Measurements from ENCODE around the gene WTAP.
A peak's percentile ranks its signal among the peaks of the same experiment; 100 is the strongest.

The WTAP gene

DNA sequence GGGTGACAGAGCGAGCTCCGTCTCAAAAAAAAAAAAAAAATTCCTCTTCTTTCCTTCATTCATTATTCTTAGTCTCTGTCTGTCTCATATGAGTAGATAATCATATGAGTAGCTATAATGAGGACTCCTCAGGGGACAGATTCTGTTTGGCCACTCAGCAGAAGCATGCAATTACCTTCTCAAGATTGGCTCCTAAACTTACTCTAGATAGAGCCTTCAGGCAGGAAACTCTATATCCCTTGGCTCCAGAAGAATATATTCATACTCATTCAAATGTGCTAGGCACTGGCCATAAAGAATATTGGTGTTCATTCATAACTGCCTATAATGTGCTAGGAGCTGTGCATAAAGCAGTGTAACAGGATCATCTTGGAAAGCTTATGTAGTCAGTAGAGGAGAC, 32.3 kb downstream of the WTAP start:
- H3K4me3 ChIP-seq, result no peak overlapping the region
- H3K9ac ChIP-seq, result no peak overlapping the region
- peaks cover 24% of the 10 kb centered on the region for H3K4me1 ChIP-seq
- H3K36me3 ChIP-seq, result peaks cover 60% of the 10 kb centered on the region
- H3K27ac ChIP-seq, result no peak overlapping the region
- H3K9me3 ChIP-seq, result no peaks in the 10 kb centered on the region
- no peak for TF ChIP-seq Cebpa-rat (IDR thresholded peaks at IDR 0.05)
- no peaks in the 10 kb centered on the region for H3K27me3 ChIP-seq
- no peak overlapping the region for H3K4me2 ChIP-seq
- peaks cover 21% of the 10 kb centered on the region for H4K20me1 ChIP-seq

DNA sequence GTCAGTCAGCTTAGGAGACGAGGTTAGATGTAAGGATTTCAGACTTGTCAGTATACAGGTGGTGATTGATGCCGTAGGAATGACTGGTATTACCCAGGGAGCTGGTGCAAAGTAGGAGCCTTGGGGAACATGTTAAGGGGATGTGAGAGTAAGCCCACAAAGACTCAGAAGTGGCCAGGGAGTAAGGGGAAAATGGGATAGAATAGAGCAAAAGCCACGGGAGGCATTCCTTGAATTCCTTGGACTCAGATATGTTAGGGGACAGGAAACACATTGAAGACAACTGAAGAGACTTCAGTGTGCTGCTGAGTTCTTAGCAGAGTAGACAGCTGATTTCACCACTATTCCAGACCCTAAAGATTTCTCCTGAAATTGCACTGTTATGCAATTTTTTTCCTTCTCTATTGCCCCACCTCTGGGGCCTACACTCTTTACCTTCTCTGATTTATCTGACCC, 33.3 kb downstream of the WTAP start:
- Histone ChIP-seq H4K20me1 (peaks cover 12% of the 10 kb centered on the region), H3K27ac (peak overlapping the region; percentile 95; the same call in 1 of the 2 replicates), H3K9me3 (no peaks in the 10 kb centered on the region), H3K27me3 (no peaks in the 10 kb centered on the region), H3K4me3 (peak overlapping the region; percentile 91), H3K36me3 (peaks cover 60% of the 10 kb centered on the region), H3K4me2 (peak overlapping the region; percentile 92), H3K9ac (peak overlapping the region; percentile 92; the same call in 1 of the 2 replicates), H3K4me1 (peaks cover 24% of the 10 kb centered on the region)
- no peak for TF ChIP-seq Cebpa-rat (IDR thresholded peaks at IDR 0.05)

DNA sequence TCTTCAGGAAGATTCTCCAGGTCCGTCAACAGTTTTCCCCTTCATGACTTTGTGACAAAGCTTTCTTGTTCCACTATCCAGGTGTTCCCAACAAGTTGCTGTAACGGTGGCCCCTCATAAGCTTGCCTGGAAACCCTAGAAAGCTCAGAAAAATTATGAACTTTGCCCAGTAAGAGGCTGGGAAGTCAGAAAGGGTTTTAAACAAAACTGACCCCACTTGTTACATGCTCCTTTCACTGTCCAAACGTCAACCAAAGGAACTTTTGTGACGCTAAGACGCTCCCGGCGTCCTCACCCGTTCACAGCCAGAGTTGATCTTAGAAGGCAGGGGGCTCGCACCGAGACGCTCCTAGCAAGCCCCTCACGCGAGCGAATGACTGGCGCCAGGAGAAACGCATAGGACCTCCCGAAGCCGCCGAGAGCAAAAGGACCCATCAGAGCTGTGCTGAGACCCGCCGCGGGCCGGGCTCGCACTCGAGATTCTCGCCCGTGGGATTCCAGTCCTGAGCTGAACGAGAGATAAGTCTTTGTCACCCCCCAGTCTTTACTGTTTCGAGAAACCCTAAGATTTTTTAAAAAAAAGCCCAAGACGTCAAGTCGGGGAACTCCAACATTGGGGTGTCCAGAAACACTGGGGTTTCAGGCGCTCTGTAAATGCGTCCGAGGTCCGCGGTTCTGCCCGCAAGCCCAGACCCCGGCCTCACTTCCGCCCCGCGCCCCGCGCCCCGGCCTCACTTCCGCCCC, 34.0 kb downstream of the WTAP start:
- Histone ChIP-seq H4K20me1 (peaks cover 5% of the 10 kb centered on the region; the same call in 1 of the 2 replicates), H3K9ac (peak overlapping the region; percentile 92), H3K4me1 (peaks cover 24% of the 10 kb centered on the region), H3K9me3 (no peaks in the 10 kb centered on the region), H3K4me3 (peak overlapping the region; percentile 91), H3K36me3 (peaks cover 53% of the 10 kb centered on the region), H3K27me3 (no peaks in the 10 kb centered on the region), H3K27ac (peak overlapping the region; percentile 95), H3K4me2 (peak overlapping the region; percentile 92)
- TF ChIP-seq Cebpa-rat (IDR thresholded peaks at IDR 0.05), result no peak

DNA sequence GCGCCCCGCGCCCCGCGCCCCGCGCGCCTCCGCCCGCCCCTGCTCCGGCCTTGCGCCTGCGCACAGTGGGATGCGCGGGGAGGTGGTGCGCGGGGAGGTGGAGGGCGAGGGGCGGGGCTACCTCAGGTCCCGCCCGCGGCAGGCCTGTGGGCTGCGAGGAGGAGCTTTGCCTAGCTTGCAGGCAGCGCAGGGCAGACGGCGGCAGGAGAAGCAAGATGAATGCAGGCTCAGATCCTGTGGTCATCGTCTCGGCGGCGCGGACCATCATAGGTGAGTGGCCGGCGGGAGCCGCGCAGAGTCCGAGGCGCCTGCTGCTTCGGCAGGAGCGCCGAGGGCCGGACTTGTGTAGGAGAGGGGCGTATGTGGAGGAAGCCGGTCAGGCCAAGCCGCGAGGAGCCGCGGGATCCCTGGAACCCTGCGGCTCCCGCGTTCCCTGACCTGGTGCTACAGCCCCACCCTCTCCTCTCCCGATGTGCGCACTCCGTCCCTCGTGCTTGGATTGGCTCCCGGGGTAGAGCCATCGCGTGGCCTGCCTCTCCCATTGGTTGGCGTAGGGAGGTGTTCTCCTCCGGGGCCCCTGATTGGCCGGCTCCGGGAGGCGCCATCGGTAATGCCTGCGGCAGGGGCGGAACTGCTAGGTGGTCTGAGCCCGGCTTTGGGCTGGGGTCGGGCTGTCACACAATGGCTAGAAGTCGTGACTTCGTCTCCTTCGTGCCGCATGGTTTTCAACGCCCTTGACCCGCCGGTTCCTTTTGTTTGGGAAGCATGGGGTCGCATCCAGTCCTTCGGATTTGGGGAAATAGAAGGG, 34.8 kb downstream of the WTAP start, which contains the start of gene ACAT2:
ACAT2 (plus strand) TSS at position 173 of the 808 bp plus-strand sequence; CDS start at position 216, 43 bp downstream.
- Histone ChIP-seq H3K4me2 (peak within 1 kb of the TSS; percentile 92), H3K27ac (peak within 1 kb of the TSS; percentile 95), H3K36me3 (peaks cover 53% of the 10 kb centered on the region), H3K4me3 (peak within 1 kb of the TSS; percentile 91), H3K4me1 (peaks cover 24% of the 10 kb centered on the region), H4K20me1 (no peaks in the 10 kb centered on the region), H3K9me3 (no peaks in the 10 kb centered on the region), H3K27me3 (no peaks in the 10 kb centered on the region), H3K9ac (peak within 1 kb of the TSS; percentile 92)
- no peak for TF ChIP-seq Cebpa-rat (IDR thresholded peaks at IDR 0.05)

DNA sequence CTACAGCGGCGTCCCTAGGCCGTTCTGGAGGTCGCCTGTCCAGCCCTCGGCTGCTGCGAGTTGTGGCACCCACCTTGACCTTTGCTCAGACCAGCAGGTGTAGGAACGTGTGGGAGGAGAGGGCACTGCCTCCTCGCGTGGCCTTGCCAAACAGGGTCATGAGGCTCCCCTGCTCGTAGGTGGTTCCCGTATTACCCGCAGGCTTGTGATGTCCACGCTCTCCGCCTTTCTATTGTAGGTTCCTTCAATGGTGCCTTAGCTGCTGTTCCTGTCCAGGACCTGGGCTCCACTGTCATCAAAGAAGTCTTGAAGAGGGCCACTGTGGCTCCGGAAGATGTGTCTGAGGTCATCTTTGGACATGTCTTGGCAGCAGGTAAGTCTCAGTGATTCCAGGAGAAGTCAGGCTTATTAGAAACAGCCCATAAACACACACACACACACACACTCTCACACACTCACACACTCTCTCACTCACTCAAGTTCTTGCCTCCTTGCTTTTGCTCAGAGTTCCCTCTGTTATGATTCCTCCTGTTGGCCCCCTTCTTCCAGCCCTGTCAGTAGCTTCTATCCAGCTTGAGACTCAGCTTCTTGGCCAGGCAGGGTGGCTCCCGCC, 35.5 kb downstream of the WTAP start:
- H3K4me3 ChIP-seq, result peak overlapping the region; percentile 91
- peaks cover 53% of the 10 kb centered on the region for H3K36me3 ChIP-seq

DNA sequence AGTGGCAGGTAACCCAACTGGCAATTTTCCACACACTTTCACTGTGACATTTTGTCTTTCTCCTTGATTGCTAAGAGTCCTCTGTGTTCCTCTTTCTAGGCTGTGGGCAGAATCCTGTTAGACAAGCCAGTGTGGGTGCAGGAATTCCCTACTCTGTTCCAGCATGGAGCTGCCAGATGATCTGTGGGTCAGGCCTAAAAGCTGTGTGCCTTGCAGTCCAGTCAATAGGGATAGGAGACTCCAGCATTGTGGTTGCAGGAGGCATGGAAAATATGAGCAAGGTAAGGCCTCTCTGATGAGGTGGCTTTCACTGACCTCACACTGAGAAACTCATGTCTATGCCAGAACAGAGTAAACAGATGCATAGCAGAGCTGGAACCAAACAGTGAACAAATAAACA, 39.6 kb downstream of the WTAP start:
- H3K4me3 ChIP-seq, result no peak overlapping the region
- H3K27ac ChIP-seq, result no peak overlapping the region
- peaks cover 7% of the 10 kb centered on the region for H3K9me3 ChIP-seq

More for the DNA sequence above, 35.5 kb downstream of the WTAP start:
- Histone ChIP-seq H3K4me1 (peaks cover 24% of the 10 kb centered on the region), H3K9ac (peak overlapping the region; percentile 92), H4K20me1 (no peaks in the 10 kb centered on the region), H3K4me2 (peak overlapping the region; percentile 92), H3K27ac (no peak overlapping the region), H3K27me3 (no peaks in the 10 kb centered on the region), H3K9me3 (no peaks in the 10 kb centered on the region)
- TF ChIP-seq Cebpa-rat (IDR thresholded peaks at IDR 0.05), result no peak

DNA sequence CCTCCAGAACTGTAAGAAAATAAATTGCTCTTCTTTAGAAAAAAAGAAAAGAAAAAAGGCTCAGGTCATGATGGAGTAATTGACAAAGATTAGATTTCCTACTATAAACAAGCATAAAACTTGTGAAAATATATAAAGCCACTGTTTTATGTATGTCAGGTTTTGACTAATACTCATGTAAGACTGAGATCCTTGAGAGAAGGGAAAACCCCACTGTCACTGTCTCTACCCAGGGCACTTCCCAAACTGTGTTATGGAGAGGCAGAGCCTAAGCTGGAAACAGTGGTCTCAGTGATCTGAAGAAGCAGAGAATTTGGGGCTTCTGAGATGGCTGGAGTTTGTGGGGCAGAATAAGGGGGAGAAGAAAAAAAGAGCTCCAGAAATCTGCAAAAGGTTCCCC, 42.2 kb downstream of the WTAP start:
- Histone ChIP-seq H3K9ac (no peak overlapping the region), H3K27me3 (no peaks in the 10 kb centered on the region), H3K27ac (no peak overlapping the region), H3K4me3 (no peak overlapping the region), H3K4me2 (no peak overlapping the region), H3K9me3 (peaks cover 17% of the 10 kb centered on the region), H3K4me1 (no peaks in the 10 kb centered on the region), H4K20me1 (no peaks in the 10 kb centered on the region), H3K36me3 (peaks cover 86% of the 10 kb centered on the region)
- no peak for TF ChIP-seq Cebpa-rat (IDR thresholded peaks at IDR 0.05)

More for the DNA sequence above, 39.6 kb downstream of the WTAP start:
- peaks cover 83% of the 10 kb centered on the region for H3K36me3 ChIP-seq
- no peaks in the 10 kb centered on the region for H3K27me3 ChIP-seq
- TF ChIP-seq Cebpa-rat (IDR thresholded peaks at IDR 0.05), result no peak
- no peaks in the 10 kb centered on the region for H4K20me1 ChIP-seq
- no peak overlapping the region for H3K9ac ChIP-seq
- peaks cover 10% of the 10 kb centered on the region for H3K4me1 ChIP-seq
- H3K4me2 ChIP-seq, result no peak overlapping the region

DNA sequence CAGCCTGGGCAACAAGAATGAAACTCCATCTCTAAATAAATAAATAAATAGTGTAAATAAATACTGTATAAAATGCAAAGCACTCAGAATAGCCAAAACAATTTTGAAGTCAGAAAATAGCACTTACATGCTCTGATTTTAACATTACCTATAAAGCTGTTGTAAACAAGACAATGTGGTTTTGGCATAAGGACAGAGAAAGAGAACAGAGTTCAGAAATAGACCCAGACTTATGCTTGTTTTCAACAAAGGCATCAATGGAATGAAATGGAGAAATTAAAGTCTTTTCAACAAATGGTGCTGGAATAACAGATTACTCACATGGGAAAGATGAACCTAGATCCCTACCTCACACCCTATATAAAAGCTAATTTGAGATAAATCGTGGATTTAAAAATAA, 44.9 kb downstream of the WTAP start:
- Histone ChIP-seq H3K27me3 (no peaks in the 10 kb centered on the region), H3K9me3 (peaks cover 17% of the 10 kb centered on the region), H3K4me2 (no peak overlapping the region), H3K36me3 (peaks cover 93% of the 10 kb centered on the region), H3K4me3 (no peak overlapping the region), H4K20me1 (no peaks in the 10 kb centered on the region), H3K4me1 (no peaks in the 10 kb centered on the region), H3K9ac (no peak overlapping the region), H3K27ac (no peak overlapping the region)
- no peak for TF ChIP-seq Cebpa-rat (IDR thresholded peaks at IDR 0.05)

DNA sequence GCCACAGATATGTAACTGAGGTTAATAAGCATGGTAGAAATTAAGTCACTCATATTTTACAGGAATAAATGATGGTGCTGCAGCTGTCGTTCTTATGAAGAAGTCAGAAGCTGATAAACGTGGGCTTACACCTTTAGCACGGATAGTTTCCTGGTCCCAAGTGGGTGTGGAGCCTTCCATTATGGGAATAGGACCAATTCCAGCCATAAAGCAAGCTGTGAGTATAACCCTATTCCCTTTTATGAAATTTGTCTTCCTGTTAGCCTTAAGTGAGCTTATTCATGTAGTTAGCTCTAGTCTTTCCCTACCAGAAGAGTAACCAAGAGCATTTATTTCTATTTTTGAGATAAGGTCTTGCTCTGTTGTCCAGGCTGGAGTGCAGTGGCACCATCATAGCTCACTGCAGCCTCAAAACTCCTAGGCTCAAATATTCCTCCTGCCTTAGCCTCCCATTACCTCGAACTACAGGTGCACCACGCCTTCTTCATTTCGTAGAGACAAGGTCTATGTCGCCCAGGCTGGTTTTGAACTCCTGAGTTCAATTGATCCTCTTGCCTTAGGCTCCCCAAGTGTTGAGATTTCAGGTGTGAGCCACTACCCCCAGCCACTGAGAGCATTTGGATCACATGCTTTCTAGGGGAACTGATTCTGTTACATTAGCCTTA, 50.1 kb downstream of the WTAP start:
- no peak for TF ChIP-seq Cebpa-rat (IDR thresholded peaks at IDR 0.05)
- Histone ChIP-seq H3K9ac (no peak overlapping the region), H3K4me1 (no peaks in the 10 kb centered on the region), H3K36me3 (peaks cover 93% of the 10 kb centered on the region), H4K20me1 (peaks cover 46% of the 10 kb centered on the region), H3K27ac (no peak overlapping the region), H3K4me2 (no peak overlapping the region), H3K27me3 (no peaks in the 10 kb centered on the region), H3K4me3 (no peak overlapping the region), H3K9me3 (peaks cover 6% of the 10 kb centered on the region)

All from BLaER1 (cell line).